Tibial artery (tissue), 4 donors: ENCODE data around the gene SLC11A2.

Experiments
- DNase-seq, 2 donors: peaks; one replicate each; pipeline ENCODE4 v3.0.0-alpha.2; 2019
- H3K27ac ChIP-seq, 2 donors: fragments of 200-600 bp; sonication (generic) in 1 of 2; 1 replicate in 1 of 2; 2 replicates in 1 of 2; pipeline ENCODE4 v1.5.1; 2018 to 2019; ENCODE audit warnings: mild to moderate bottlenecking in 1 of 2
- H3K27me3 ChIP-seq, 2 donors: fragments of 200-600 bp; sonication (generic) in 1 of 2; one replicate each; pipeline versions ENCODE4 v1.5.1 to v1.6.0; 2016 to 2019
- H3K36me3 ChIP-seq, 3 donors: fragments of 200-600 bp; sonication (generic) in 2 of 3; one replicate each; pipeline ENCODE4 v1.5.1; 2016 to 2019; ENCODE audit warnings: mild to moderate bottlenecking in 2 of 3
- H3K4me1 ChIP-seq, 4 donors: fragments of 200-600 bp; sonication (generic) in 2 of 4; 1 replicate in 3 of 4; 2 replicates in 1 of 4; pipeline ENCODE4 v1.5.1; 2016 to 2019
- H3K4me3 ChIP-seq, 2 donors: fragments of 200-600 bp; sonication (generic) in 1 of 2; 1 replicate in 1 of 2; 2 replicates in 1 of 2; pipeline ENCODE4 v1.5.1; 2018 to 2019; ENCODE audit warnings: mild to moderate bottlenecking in 2 of 2
- H3K9me3 ChIP-seq, 3 donors: fragments of 200-600 bp; sonication (generic) in 1 of 3; one replicate each; pipeline ENCODE4 v1.5.1; 2016 to 2019
- CTCF ChIP-seq, 2 experiments: fragments of 200-600 bp in 1 of 2; fragments of 450-650 bp in 1 of 2; IDR thresholded peaks; one replicate each; pipeline ENCODE4 v1.5.1; 2017 to 2019; ENCODE audit warnings: antibody characterized with exemption in 2 of 2, mild to moderate bottlenecking in 1 of 2, moderate library complexity in 1 of 2
- intact Hi-C: fragments of 100-400 bp; cut with DNase I; formaldehyde crosslinking; loops from one replicate; pipeline ENCODE4 v1.15.0; 2023; ENCODE audit warnings: low total_unique reads

Gene SLC11A2

GRCh38 chr12:50947933-50948626 is 78.1 kb downstream of the SLC11A2 start:
- Histone ChIP-seq H3K4me1 (peaks cover 0 to 7% (median 0%) of the 10 kb centered on the region in 4 donors), H3K27me3 (no peaks in the 10 kb centered on the region), H3K4me3 (no peak overlapping the region), H3K27ac (no peak overlapping the region), H3K36me3 (peaks cover 0 to 8% (median 0%) of the 10 kb centered on the region in 3 donors), H3K9me3 (no peaks in the 10 kb centered on the region)
- TF ChIP-seq CTCF (IDR thresholded peaks at IDR 0.05) = no peak
- no peak for DNase-seq
- intact Hi-C loops = no loop called here

DNA sequence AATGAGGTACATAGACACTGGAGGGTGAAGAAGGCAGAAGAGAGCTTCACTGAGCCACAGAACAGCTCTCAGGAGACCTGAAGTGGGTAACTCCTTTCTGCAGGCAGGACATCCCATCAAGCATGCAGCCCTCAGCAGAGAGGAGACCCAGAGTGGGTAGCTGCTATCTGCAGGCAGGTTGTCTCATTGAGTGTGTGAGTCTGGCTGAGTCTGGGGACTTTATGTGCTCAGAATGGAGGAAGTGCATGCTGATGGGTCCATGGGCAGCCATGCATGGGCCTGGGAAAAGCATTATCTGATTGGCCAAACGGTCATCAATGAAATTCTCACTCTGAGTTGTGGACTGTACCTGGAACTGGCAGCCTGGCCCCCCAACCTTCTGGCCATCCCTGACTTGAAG is 88.5 kb downstream of the SLC11A2 start:
- intact Hi-C loops = loop anchor here (10.0 kb wide), 1 partner anchor 113 kb away; no protein-coding TSS in a partner anchor
- Histone ChIP-seq H3K27ac (no peak overlapping the region), H3K27me3 (no peaks in the 10 kb centered on the region), H3K36me3 (peaks cover 0 to 13% (median 0%) of the 10 kb centered on the region in 3 donors), H3K4me1 (peaks cover 0 to 46% (median 21%) of the 10 kb centered on the region in 4 donors), H3K9me3 (no peaks in the 10 kb centered on the region), H3K4me3 (no peak overlapping the region)
- no peak for DNase-seq
- no peak for TF ChIP-seq CTCF (IDR thresholded peaks at IDR 0.05)

DNA sequence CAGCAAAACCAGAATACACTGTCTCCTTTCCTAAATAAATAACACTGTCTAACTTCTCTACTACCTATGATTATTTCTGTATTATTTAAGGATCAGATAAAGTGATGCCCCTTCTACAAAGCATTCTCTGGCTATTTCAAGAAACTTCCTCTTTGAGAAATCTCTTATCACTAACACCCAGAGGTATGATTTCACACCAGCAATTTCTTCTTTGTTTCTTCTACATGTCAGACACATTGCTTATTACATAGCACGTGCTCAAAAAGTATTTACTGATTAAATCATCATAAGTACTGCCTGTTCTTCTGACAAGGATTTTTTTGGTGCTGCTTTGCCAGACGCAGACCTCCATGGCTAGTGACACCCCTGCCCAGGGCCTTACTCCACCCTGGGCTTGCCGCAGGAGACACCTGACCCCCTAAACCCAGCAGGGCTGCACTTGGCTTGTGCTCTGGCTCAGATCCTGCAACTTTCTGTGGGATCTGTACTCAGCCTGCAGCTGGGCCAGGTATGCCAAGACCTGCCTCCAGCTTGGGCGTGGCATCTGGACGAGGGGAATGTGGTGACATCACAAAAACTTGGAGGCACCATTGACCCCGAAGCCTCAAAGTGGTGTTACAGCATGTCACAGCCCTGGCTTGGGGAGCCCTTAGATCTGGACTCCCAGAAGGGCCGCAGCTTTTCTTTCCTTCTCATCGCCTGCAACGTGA is 89.2 kb downstream of the SLC11A2 start:
- Histone ChIP-seq H3K36me3 (peaks cover 0 to 17% (median 3%) of the 10 kb centered on the region in 3 donors), H3K4me1 (peaks cover 0 to 52% (median 23%) of the 10 kb centered on the region in 4 donors), H3K27ac (peak overlapping the region in 1 of 2 donors; percentile 56), H3K9me3 (no peaks in the 10 kb centered on the region), H3K27me3 (no peaks in the 10 kb centered on the region), H3K4me3 (no peak overlapping the region)
- no peak for DNase-seq
- intact Hi-C loops = loop anchor here (10.0 kb wide), 1 partner anchor 112 kb away; no protein-coding TSS in a partner anchor
- TF ChIP-seq CTCF (IDR thresholded peaks at IDR 0.05) = no peak

- no peaks in the 10 kb centered on the region for H3K9me3 ChIP-seq
- no peak for DNase-seq
- intact Hi-C loops = loop anchor here (10.0 kb wide), 1 partner anchor 110 kb away; no protein-coding TSS in a partner anchor
- TF ChIP-seq CTCF (IDR thresholded peaks at IDR 0.05) = no peak
- no peak overlapping the region for H3K4me3 ChIP-seq
- peaks cover 16 to 32% (median 18%) of the 10 kb centered on the region in 3 donors for H3K36me3 ChIP-seq
- H3K4me1 ChIP-seq = peaks cover 0 to 69% (median 25%) of the 10 kb centered on the region in 4 donors
- no peaks in the 10 kb centered on the region for H3K27me3 ChIP-seq
- peak overlapping the region; percentile 56 to 70 for H3K27ac ChIP-seq
These were observed 91.0 kb downstream of the SLC11A2 start for GRCh38 chr12:50934981-50935807.

DNA sequence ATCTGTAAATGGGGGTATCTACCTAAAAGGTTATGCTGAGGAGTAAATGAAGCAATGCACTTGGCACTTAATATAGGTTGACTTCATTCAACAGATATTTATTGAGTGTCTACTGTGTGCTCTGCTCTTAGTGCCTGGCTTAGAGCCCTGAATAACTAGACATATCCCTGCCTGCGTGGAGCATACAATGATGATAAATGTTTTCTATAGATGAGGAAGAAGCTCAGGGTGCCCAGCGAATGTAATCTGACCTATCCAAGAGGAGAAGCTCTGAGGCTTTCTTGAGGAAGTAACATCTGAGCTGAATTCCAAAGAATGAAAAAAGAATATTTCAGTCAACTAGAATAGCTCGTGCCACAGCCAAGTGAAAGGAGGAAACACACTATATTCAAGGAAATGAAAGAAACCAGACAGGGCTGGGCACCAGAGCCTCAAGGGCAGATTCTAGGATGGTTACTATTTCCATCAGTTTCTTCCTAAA is 91.8 kb downstream of the SLC11A2 start:
- no peak overlapping the region for H3K4me3 ChIP-seq
- DNase-seq = peak in 1 of 2 donors; percentile 34
- no peak for TF ChIP-seq CTCF (IDR thresholded peaks at IDR 0.05)
- H3K27ac ChIP-seq = peak overlapping the region; percentile 56 to 70
- H3K36me3 ChIP-seq = peaks cover 21 to 40% (median 23%) of the 10 kb centered on the region in 3 donors
- H3K9me3 ChIP-seq = no peaks in the 10 kb centered on the region
- peaks cover 0 to 68% (median 28%) of the 10 kb centered on the region in 4 donors for H3K4me1 ChIP-seq
- H3K27me3 ChIP-seq = no peaks in the 10 kb centered on the region
- intact Hi-C loops = loop anchor here (10.0 kb wide), 1 partner anchor 110 kb away; no protein-coding TSS in a partner anchor
